Loucy (cell line): ENCODE results near the gene TXLNB.
"Not testable (repeated sequence)": the region's sequence is repeated elsewhere in the genome, so short reads cannot be mapped to it uniquely, and the experiment has no call there.

Experiments
- H2AFZ ChIP-seq: fragments of 200-600 bp; sonication (generic); 2 replicates; pipeline ENCODE4 v1.6.0; 2016; ENCODE audit warnings: antibody characterized with exemption, mild to moderate bottlenecking, low read length, moderate library complexity
- H3F3A ChIP-seq: fragments of 200-600 bp; 2 replicates; pipeline ENCODE4 v1.6.0; 2016; ENCODE audit warnings: antibody characterized with exemption, low read depth, mild to moderate bottlenecking
- H3K27me3 ChIP-seq: fragments of 200-600 bp; sonication (generic); 2 replicates; pipeline ENCODE4 v1.6.1; 2014; ENCODE audit warnings: low read length, mild to moderate bottlenecking; ENCODE audit not compliant: insufficient read depth, poor library complexity, severe bottlenecking
- H3K36me3 ChIP-seq: fragments of 200-600 bp; sonication (generic); 2 replicates; pipeline ENCODE4 v1.6.1; 2016; ENCODE audit warnings: low read length; ENCODE audit not compliant: insufficient read depth
- H3K4me1 ChIP-seq: fragments of 200-600 bp; sonication (generic); 2 replicates; pipeline ENCODE4 v1.5.1; 2014; ENCODE audit warnings: low read length, mild to moderate bottlenecking; ENCODE audit not compliant: insufficient read depth, poor library complexity, severe bottlenecking
- H3K4me2 ChIP-seq: fragments of 200-600 bp; sonication (generic); 2 replicates; pipeline ENCODE4 v1.6.0; 2014; ENCODE audit warnings: antibody characterized with exemption, low read length, low read depth, mild to moderate bottlenecking; ENCODE audit not compliant: poor library complexity, severe bottlenecking
- H3K4me3 ChIP-seq: fragments of 200-600 bp; sonication (generic); 2 replicates; pipeline ENCODE4 v1.5.1; 2014; ENCODE audit warnings: low read length, mild to moderate bottlenecking, mixed read lengths; ENCODE audit not compliant: poor library complexity, severe bottlenecking
- H3K79me2 ChIP-seq: fragments of 200-600 bp; sonication (generic); 2 replicates; pipeline ENCODE4 v1.6.1; 2014; ENCODE audit warnings: low read length; ENCODE audit not compliant: insufficient read depth
- H3K9ac ChIP-seq: fragments of 200-600 bp; sonication (generic); 2 replicates; pipeline ENCODE4 v1.6.0; 2014; ENCODE audit warnings: mild to moderate bottlenecking, low read depth, low read length, moderate library complexity; ENCODE audit not compliant: poor library complexity, severe bottlenecking
- H3K9me2 ChIP-seq: fragments of 200-600 bp; sonication (generic); replicated peaks from 2 replicates; pipeline ENCODE4 v1.6.1; 2016; ENCODE audit warnings: low read depth, low read length, mixed read lengths
- H3K9me3 ChIP-seq: fragments of 200-600 bp; sonication (generic); 2 replicates; pipeline ENCODE4 v1.6.1; 2014; ENCODE audit warnings: mild to moderate bottlenecking, antibody characterized with exemption, low read length, low read depth; ENCODE audit not compliant: insufficient read depth
- H4K20me1 ChIP-seq: fragments of 200-600 bp; sonication (generic); 2 replicates; pipeline ENCODE4 v1.6.0; 2014; ENCODE audit warnings: antibody characterized with exemption, low read length, mild to moderate bottlenecking; ENCODE audit not compliant: insufficient read depth, poor library complexity, severe bottlenecking
- EZH2phosphoT487 ChIP-seq: fragments of 200-600 bp; IDR thresholded peaks from 2 replicates; pipeline ENCODE4 v1.6.1; 2018; ENCODE audit warnings: antibody characterized with exemption, mild to moderate bottlenecking, moderate library complexity, borderline replicate concordance
- TF ChIP-seq, protein P1 (sequence below): fragments of 200-600 bp; sonication (generic); conservative IDR thresholded peaks from 2 replicates; pipeline ENCODE4 v1.5.1; 2014; ENCODE audit warnings: mild to moderate bottlenecking, antibody characterized with exemption, low read length

TXLNB gene

DNA sequence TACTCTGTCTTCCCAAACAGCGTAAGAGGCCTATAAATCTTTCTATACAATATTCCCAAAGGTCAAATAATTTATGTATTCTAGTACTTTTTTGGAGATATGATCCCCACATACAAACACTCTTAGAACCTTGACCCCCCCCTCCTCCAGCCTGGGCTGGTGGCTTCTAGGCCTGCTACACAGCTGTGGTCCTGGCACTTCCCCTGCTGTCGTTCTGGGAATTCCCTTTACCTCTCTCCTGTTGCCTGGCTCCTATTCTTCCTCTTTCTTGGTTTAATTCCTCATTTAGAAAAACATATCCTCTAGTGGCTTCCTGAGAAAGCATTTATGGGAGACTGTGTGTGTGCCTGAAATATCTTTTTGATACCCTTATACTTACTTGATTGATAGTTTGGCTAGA lies 4.1 kb upstream of the TXLNB start:
- H3K36me3 ChIP-seq, result no peaks in the 10 kb centered on the region
- H4K20me1 ChIP-seq, result no peaks in the 10 kb centered on the region
- H3F3A ChIP-seq, result peaks cover 5% of the 10 kb centered on the region
- TF ChIP-seq, protein P1, sequence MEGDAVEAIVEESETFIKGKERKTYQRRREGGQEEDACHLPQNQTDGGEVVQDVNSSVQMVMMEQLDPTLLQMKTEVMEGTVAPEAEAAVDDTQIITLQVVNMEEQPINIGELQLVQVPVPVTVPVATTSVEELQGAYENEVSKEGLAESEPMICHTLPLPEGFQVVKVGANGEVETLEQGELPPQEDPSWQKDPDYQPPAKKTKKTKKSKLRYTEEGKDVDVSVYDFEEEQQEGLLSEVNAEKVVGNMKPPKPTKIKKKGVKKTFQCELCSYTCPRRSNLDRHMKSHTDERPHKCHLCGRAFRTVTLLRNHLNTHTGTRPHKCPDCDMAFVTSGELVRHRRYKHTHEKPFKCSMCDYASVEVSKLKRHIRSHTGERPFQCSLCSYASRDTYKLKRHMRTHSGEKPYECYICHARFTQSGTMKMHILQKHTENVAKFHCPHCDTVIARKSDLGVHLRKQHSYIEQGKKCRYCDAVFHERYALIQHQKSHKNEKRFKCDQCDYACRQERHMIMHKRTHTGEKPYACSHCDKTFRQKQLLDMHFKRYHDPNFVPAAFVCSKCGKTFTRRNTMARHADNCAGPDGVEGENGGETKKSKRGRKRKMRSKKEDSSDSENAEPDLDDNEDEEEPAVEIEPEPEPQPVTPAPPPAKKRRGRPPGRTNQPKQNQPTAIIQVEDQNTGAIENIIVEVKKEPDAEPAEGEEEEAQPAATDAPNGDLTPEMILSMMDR, result no peak
- TF ChIP-seq EZH2phosphoT487, result no peak
- no peaks in the 10 kb centered on the region for H3K9me2 ChIP-seq
- H3K4me3 ChIP-seq, result no peak overlapping the region
- no peaks in the 10 kb centered on the region for H3K79me2 ChIP-seq
- no peak overlapping the region for H3K4me2 ChIP-seq
- no peaks in the 10 kb centered on the region for H3K9me3 ChIP-seq
- no peak overlapping the region for H2AFZ ChIP-seq
- H3K4me1 ChIP-seq, result peaks cover 17% of the 10 kb centered on the region
- no peaks in the 10 kb centered on the region for H3K27me3 ChIP-seq
- no peak overlapping the region for H3K9ac ChIP-seq

DNA sequence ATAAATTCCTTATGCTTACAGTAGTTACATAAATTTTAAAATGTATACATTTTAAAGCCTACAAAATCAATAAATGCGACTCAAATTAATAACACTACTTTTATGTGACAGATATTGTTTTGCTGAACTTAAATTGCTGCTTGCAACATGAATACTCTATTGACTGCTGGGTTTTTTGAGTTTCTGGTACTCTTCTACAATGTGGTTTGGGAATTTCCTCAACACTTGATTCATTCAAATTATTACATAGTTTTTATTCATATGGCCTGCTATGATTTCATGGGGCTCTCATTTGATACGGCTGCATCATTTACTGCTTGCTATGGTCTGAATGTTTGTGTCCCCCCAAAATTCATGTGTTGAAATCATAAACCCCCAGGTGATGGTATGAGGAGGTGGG lies 2.3 kb upstream of the TXLNB start:
- Histone ChIP-seq H2AFZ (no peak overlapping the region), H3K9me3 (no peaks in the 10 kb centered on the region), H3K4me1 (peaks cover 26% of the 10 kb centered on the region), H3K36me3 (no peaks in the 10 kb centered on the region), H3F3A (peaks cover 6% of the 10 kb centered on the region), H3K4me3 (no peak overlapping the region), H3K9me2 (no peaks in the 10 kb centered on the region), H3K27me3 (no peaks in the 10 kb centered on the region), H3K4me2 (no peak overlapping the region), H3K79me2 (no peaks in the 10 kb centered on the region), H4K20me1 (no peaks in the 10 kb centered on the region), H3K9ac (no peak overlapping the region)
- no peak for TF ChIP-seq EZH2phosphoT487
- TF ChIP-seq, protein P1, result no peak

DNA sequence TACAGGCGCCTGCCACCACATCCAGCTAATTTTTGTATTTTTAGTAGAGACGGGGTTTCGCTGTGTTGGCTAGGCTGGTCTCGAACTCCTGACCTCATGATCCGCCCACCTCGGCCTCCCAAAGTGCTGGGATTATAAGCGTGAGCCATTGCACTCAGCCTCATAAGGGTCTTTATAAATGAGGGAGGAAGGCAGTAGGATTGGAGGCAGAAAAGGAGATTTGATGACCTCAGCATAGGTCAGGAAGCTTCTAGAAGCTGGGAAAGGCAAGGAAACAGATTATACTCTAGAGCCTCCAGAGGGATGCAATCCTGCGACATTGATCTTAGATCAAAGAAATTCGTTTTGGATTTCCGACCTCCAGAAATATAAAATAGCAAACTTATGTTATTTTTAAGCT lies 1.4 kb upstream of the TXLNB start:
- not testable (repeated sequence) for H3K9ac ChIP-seq, H4K20me1 ChIP-seq, H3K27me3 ChIP-seq, H3K4me2 ChIP-seq, H3K4me3 ChIP-seq, H3K79me2 ChIP-seq, H2AFZ ChIP-seq, H3K36me3 ChIP-seq, H3K9me2 ChIP-seq, H3F3A ChIP-seq, H3K9me3 ChIP-seq
- peaks cover 26% of the 10 kb centered on the region for H3K4me1 ChIP-seq

DNA sequence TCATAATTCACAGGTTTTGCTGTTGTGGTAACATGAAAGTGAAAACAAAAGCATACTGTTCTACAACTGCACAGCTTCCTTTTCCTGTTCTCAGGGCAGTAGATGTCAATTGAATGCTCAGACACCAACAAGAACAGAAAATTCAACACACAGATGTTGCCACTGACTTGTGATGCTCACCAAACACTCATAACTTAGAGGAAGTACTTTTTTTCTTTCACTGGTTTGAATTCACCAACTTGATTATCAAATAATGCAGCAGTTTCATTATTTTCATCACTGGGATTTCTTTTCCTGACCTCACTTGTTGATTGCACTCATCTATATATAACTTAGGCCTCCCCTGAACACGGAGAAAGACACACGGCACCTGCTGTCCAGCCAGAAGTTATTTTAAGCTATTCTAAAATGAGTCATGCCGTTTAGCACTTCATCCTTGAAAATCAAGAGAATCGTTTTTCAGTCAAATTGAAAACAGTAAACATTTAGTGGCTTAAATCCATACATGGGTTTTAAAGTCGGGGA lies 949 bp downstream of the TXLNB start:
- Histone ChIP-seq H3K27me3 (no peaks in the 10 kb centered on the region), H3K79me2 (no peaks in the 10 kb centered on the region), H4K20me1 (no peaks in the 10 kb centered on the region), H3K4me3 (peak overlapping the region; percentile 69), H3K9ac (peak overlapping the region; percentile 67), H3F3A (peaks cover 6% of the 10 kb centered on the region), H2AFZ (peak overlapping the region; percentile 70), H3K4me2 (peak overlapping the region; percentile 82), H3K9me3 (no peaks in the 10 kb centered on the region), H3K36me3 (no peaks in the 10 kb centered on the region), H3K9me2 (no peaks in the 10 kb centered on the region), H3K4me1 (peaks cover 32% of the 10 kb centered on the region)
- no peak for TF ChIP-seq EZH2phosphoT487
- TF ChIP-seq, protein P1, result no peak
